ENCODE measurements around the gene IP6K1.
"Not testable (repeated sequence)": the region's sequence is repeated elsewhere in the genome, so short reads cannot be mapped to it uniquely, and the experiment has no call there.

The IP6K1 gene

GRCh38 chr3:49794431-49794830 is 8.1 kb upstream of the IP6K1 start:
- no peak for DNase-seq (ENCODE audit: low read depth, low spot score)

GRCh38 chr3:49793486-49794085 is 7.2 kb upstream of the IP6K1 start:
- DNase-seq (ENCODE audit: low read depth, low spot score), result no peak

- DNase-seq (ENCODE audit: low read depth, low spot score), result no peak
These were observed 6.2 kb upstream of the IP6K1 start for GRCh38 chr3:49792371-49793150.

GRCh38 chr3:49791571-49791970 is 5.2 kb upstream of the IP6K1 start:
- no peak for DNase-seq (ENCODE audit: low read depth, low spot score)

DNA sequence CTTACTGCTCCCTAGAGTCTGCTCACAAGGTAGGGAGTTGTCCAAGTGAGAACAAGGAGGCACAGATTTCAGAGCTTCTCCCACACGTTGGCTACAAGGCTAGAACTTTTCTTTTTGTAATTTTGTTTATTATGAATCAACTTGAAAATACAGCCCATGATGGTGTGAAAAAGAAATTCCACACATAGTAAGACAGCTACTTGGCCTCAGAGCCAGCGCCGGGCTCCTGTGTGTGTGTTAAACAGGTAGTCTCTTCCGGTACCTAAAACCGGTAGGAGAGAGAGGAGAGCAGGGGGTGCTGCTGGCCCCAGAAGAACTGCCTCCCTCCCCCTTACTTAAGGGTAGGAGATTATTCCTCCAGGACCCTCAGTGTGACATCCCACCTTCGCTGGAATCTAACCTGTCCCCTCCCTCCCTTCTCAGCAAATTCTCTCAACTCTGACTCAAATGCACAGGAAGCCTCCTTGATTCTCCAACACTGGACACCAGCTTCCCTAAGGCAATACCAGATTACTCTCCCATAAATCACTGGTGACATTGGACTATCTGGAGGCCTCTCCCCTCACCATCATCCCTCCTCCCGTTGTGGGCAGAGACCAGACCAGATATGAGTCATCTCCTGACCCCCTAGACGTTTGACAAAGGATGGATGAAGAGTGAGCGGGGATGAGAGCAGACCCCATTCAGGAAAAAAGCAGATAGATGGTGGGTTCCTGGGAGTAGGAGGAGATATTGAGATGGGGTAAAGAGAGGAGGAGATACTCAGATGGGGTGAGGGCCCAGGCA is 4.5 kb upstream of the IP6K1 start:
- DNase-seq (ENCODE audit: low read depth, low spot score), result no peak

GRCh38 chr3:49788056-49788455 is 1.7 kb upstream of the IP6K1 start:
- no peak for DNase-seq (ENCODE audit: low read depth, low spot score)

DNA sequence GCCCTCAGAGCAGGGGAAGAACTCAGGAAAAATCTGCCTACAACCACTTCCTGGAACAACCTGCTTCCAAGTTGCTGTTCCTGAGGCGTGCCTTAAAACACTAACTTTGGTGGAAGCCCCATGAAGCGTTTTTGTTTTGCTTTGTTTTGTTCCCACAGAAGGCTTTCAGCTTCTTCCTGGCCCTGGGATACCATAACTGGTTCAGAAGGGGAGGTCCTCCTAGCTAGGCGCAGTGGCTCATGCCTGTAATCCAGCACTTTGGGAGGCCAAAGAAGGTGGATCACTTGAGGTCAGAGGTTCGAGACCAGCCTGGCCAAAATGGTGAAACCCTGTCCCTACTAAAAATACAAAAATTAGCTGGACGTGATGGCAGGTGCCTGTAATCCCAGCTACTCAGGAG is 1.2 kb upstream of the IP6K1 start:
- DNase-seq (ENCODE audit: low read depth, low spot score), result no peak

DNA sequence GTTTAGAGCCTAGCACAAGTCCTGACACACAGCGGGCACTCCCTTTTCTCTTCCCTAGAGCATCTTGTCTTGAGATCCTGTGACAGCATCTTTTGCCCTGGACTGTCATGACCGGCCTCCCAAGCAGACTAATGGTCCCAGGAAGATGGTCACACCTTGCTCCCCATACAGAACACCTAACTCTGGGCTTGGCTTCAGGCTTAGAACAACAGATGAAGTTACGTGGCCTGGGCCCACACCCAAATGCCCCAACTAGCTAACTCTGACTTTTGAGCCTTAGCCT is 781 bp upstream of the IP6K1 start:
- DNase-seq (ENCODE audit: low read depth, low spot score), result no peak

GRCh38 chr3:49785565-49786356 is 581 bp downstream of the IP6K1 start:
- DNase-seq (ENCODE audit: low read depth, low spot score), result no peak

GRCh38 chr3:49782277-49782676 is 4.1 kb downstream of the IP6K1 start:
- DNase-seq (ENCODE audit: low read depth, low spot score), result not testable (repeated sequence)

DNA sequence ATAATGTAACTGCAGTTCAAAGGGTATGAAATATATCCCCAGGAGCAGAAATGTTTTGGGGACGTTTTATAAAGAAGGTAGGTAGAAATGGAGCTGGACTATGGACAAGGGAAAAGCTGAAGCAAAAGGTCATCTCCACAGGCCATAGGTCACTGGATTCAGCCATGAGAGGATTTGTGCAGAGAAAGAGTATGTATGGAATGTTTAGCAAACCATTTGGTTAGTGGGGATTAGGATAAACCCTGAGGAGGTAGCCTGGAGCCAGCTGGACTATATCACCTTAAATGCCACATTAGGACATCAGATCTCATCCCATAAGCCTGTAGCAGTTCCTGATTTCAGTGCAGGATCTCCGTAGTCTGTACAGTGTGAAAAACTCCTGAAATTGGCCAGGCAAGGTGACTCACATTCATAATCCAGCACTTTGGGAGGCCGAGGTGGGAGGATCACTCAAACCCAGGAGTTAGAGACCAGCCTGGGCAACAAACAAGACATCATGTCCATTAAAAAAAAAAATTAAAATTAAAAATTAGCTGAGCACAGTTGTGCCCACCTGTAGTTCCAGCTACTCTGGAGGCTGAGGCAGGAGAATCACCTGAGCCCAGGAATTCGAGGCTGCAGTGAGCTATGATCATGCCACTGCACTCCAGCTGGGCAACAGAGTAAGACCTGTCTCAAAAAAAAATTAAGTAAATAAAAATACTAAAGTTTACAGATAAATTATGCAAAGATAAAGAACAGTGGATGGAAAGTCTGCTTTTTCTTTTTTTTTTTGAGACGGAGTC is 4.7 kb downstream of the IP6K1 start:
- DNase-seq (ENCODE audit: low read depth, low spot score), result no peak

DNA sequence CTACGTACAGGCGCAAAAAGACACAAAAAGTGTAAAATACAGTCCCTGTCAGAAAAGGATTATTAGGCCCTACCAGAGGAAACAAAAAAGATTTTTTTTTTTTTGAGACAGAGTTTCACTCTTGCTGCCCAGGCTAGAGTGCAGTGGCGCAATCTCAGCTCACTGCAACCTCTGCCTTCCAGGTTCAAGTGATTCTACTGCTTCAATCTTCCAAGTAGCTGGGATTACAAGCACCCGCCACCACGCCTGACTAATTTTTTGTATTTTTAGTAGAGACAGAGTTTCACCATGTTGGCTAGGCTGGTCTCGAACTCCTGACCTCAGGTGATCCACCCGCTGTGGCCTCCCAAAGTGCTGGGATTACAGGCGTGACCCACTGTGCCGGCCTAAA is 5.4 kb downstream of the IP6K1 start:
- DNase-seq (ENCODE audit: low read depth, low spot score), result not testable (repeated sequence)

- DNase-seq (ENCODE audit: low read depth, low spot score), result no peak
These were observed 6.0 kb downstream of the IP6K1 start for GRCh38 chr3:49780080-49780974.

GRCh38 chr3:49779358-49780079 is 6.8 kb downstream of the IP6K1 start:
- no peak for DNase-seq (ENCODE audit: low read depth, low spot score)

DNA sequence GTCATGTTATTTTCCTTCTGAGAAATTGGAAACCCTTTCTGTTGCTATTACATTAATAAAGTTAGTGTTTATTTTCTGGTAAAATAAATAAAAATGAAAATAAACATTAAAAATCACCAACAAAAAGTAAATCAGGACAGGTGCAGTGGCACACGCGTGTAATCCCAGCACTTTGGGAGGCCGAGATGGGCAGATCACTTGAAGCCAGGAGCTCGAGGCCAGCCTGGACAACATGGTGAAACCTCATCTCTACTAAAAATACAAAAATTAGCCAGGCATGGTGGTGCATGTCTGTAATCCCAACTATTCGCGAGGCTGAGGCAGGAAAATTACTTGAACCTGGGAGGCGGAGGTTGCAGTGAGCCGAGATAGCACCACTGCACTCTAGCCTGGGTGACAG is 10.2 kb downstream of the IP6K1 start:
- not testable (repeated sequence) for DNase-seq (ENCODE audit: low read depth, low spot score)

DNA sequence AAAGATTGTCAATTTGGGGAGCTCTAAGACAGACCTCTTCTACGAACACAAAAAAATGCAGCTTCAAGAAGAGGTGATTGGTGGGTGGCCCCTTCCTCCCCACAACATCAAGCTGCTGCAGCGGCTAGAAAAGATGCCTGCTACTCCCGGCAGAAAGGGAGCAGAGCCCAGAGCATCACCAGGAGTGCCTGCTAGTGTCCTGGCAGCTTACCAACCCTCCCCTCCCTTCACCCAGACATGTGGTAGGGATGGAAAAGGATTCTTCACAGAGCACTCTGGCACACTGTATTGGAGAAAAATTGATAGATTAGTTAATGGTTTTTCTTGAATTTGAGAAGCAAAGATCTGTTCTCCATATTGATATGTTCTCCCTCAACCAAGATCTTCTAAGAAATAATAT is 10.8 kb downstream of the IP6K1 start:
- no peak for DNase-seq (ENCODE audit: low read depth, low spot score)

GRCh38 chr3:49772703-49773102 is 13.6 kb downstream of the IP6K1 start:
- no peak for DNase-seq (ENCODE audit: low read depth, low spot score)

GRCh38 chr3:49771340-49771938 is 14.9 kb downstream of the IP6K1 start:
- DNase-seq (ENCODE audit: low read depth, low spot score), result no peak

- no peak for DNase-seq (ENCODE audit: low read depth, low spot score)
These were observed 16.4 kb downstream of the IP6K1 start for GRCh38 chr3:49769926-49770325.

Data from activated CD4-positive, CD25-positive, alpha-beta regulatory T cell treated with anti-CD3 and anti-CD28 coated beads, Interleukin-2, amount 50 U/mL, for 16 hours (primary cell).